ENCODE measurements around the gene TNIK. TPM values are rescaled to one million over a fixed set of nuclear protein-coding genes. Genes with fewer than 3 reads are reported as not detected.

Gene TNIK
- total and polyA plus RNA-seq, 3 donors from 2014 or later, result 39.3 to 99.6 (median 83.5) TPM

DNA sequence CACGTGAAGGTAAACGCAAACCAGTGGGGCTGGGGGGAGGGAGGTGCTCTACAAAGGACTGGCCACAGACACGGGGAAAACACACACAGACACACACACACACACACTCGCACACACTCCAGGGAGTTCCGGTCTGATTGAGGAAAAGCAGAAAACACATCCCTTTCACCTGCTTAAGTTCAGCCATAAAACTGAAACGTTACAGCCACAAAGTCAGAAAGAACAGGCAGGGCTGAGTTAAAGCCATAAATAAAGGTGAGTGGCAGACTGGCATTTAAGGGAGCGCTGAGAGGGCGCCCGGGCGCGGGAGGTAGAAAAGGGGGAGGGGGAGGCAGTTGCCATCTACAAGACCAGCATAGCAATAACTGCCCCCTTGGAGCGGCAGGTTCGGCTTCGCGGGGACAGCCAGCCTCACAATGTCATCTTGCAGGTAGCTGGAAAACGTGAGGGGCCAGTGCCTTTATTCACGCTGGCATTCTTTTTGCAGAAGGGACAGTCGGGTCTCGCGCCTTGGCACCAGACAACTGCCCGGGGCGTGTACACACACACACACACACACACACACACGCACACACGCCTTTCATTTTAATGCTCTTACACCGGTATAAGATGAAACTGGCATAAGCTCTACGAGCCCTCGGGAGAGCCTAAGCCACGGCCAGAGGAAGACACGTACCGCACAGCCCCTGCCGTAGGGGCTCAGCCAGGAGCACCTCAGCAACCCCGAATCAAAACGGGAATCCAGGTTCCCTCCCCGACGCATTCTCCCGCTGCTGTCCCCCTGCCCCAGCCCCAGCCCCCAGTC, 866 bp downstream of the TNIK start:
- DNase-seq, result peak; percentile 50
- intact Hi-C loops (cut with DNase I; ENCODE audit: low total_unique reads), result no loop called here
- Histone ChIP-seq H3K9me3 (no peaks in the 10 kb centered on the region), H3K36me3 (ENCODE audit: low read depth, missing control alignments) (no peaks in the 10 kb centered on the region), H3K4me3 (peak overlapping the region; percentile 59 to 76), H3K27me3 (no peaks in the 10 kb centered on the region), H3K4me1 (peaks cover 5% of the 10 kb centered on the region), H3K27ac (peak overlapping the region; percentile 42 to 75)
- TF ChIP-seq, protein P1, sequence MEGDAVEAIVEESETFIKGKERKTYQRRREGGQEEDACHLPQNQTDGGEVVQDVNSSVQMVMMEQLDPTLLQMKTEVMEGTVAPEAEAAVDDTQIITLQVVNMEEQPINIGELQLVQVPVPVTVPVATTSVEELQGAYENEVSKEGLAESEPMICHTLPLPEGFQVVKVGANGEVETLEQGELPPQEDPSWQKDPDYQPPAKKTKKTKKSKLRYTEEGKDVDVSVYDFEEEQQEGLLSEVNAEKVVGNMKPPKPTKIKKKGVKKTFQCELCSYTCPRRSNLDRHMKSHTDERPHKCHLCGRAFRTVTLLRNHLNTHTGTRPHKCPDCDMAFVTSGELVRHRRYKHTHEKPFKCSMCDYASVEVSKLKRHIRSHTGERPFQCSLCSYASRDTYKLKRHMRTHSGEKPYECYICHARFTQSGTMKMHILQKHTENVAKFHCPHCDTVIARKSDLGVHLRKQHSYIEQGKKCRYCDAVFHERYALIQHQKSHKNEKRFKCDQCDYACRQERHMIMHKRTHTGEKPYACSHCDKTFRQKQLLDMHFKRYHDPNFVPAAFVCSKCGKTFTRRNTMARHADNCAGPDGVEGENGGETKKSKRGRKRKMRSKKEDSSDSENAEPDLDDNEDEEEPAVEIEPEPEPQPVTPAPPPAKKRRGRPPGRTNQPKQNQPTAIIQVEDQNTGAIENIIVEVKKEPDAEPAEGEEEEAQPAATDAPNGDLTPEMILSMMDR (IDR thresholded peaks at IDR 0.05), result no peak
- TF ChIP-seq POLR2A (IDR thresholded peaks at IDR 0.05), result no peak
- 2 to 3% methylated on average over 19 to 36 of the region's 36 CpGs for WGBS, 2 donors

DNA sequence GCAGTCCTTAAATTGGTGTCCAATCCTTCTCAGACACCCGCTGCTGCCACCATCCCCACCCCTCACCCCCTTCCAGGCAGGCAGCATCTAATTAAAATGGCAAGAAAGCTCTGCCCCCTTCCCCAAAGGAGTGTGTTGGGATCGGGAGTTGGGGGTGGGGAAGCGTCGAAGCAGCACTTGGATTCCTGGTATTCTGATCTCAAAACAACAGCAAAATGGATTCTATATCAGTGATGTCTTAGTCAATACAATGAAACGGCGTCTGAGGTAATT, 1.4 kb downstream of the TNIK start:
- 10 to 22% methylated on average over 6 of the region's 6 CpGs for WGBS, 2 donors
- DNase-seq, result no peak
- Histone ChIP-seq H3K36me3 (ENCODE audit: low read depth, missing control alignments) (no peaks in the 10 kb centered on the region), H3K27ac (no peak overlapping the region), H3K4me3 (peak overlapping the region; percentile 59 to 76), H3K9me3 (no peaks in the 10 kb centered on the region), H3K4me1 (peaks cover 5% of the 10 kb centered on the region), H3K27me3 (no peaks in the 10 kb centered on the region)
- intact Hi-C loops (cut with DNase I; ENCODE audit: low total_unique reads), result no loop called here
- TF ChIP-seq, protein P1 (IDR thresholded peaks at IDR 0.05), result no peak
- no peak for TF ChIP-seq POLR2A (IDR thresholded peaks at IDR 0.05)

DNA sequence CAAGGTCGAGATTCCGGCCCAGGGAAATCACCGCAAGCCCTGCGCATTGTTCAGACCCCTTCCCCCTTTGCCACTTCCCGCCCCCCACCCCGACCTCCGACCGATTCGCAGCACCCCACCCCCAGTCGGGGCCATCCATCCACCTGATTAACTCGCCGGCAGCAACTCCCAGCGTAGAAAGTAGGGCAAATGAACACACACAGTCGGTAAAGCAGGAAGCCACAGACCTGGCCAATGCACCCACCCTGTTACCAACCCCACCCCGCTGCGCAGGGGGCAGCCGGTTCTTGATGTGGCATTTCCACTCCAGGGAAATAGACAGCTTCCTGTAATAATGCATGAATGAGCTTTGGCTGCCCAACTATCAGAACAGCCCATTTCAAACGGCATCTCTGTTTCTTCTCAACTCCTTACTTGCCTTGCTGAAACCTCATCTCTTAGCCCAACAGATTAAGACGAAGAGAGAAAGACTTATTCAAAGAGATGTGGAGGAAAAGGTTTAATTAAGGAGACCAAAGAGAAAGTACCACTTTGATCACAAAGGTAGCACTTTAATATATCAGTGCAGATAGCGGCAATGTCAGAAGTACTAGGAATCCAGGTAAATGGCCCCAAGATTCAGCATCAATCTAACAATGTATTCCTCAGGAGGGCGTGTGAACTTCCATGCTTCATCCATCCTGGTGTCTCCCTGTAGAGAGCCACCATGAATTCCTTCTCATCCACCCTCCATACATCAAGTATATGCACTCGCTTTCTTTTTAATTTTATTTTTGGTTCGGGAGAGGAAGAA, 1.9 kb downstream of the TNIK start:
- Histone ChIP-seq H3K27ac (no peak overlapping the region), H3K9me3 (no peaks in the 10 kb centered on the region), H3K36me3 (ENCODE audit: low read depth, missing control alignments) (no peaks in the 10 kb centered on the region), H3K4me1 (peaks cover 8% of the 10 kb centered on the region), H3K4me3 (peak overlapping the region; percentile 59 to 76), H3K27me3 (no peaks in the 10 kb centered on the region)
- intact Hi-C loops (cut with DNase I; ENCODE audit: low total_unique reads), result no loop called here
- no peak for TF ChIP-seq POLR2A (IDR thresholded peaks at IDR 0.05)
- TF ChIP-seq, protein P1 (IDR thresholded peaks at IDR 0.05), result no peak
- DNase-seq, result peak; percentile 38
- 44 to 45% methylated on average over 22 to 23 of the region's 23 CpGs for WGBS, 2 donors

DNA sequence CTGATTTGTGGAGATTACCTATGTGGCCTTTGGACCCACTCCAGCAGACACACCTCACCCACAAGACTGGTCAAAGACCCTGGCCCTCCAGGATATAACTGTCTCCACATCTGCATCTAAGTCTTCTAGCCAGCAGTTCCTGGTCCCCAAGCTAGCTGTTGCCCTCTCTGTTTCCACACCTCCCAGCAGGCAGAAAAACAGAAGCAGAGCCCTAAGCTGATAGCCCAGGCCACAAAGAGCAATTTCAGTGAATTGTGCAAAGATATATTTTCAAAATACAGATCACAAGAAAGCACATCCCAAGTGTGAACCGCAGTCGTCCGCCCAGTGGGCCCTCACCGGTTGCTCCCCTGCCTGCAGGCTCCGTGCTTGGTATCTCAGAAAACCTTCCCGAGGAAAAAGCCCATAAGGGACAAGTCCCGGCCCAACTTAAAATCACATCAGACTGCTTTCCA, 2.6 kb downstream of the TNIK start:
- intact Hi-C loops (cut with DNase I; ENCODE audit: low total_unique reads), result no loop called here
- Histone ChIP-seq H3K36me3 (ENCODE audit: low read depth, missing control alignments) (no peaks in the 10 kb centered on the region), H3K9me3 (no peaks in the 10 kb centered on the region), H3K4me1 (peaks cover 10% of the 10 kb centered on the region), H3K27me3 (no peaks in the 10 kb centered on the region), H3K4me3 (peak overlapping the region in 1 of 2 donors; percentile 76), H3K27ac (peak overlapping the region in 1 of 2 donors; percentile 13)
- WGBS, 2 donors, result 36 to 46% methylated on average over 7 of the region's 7 CpGs
- no peak for DNase-seq
- no peak for TF ChIP-seq POLR2A (IDR thresholded peaks at IDR 0.05)
- TF ChIP-seq, protein P1 (IDR thresholded peaks at IDR 0.05), result no peak
